BE2C (cell line): ENCODE data around the gene PKD2L1.
A peak's percentile ranks its signal among the peaks of the same experiment; 100 is the strongest.

Experiments
- DNase-seq: peaks from one replicate; pipeline ENCODE4 v3.0.0-alpha.2; 2020
- H3K27me3 ChIP-seq: fragments of 250-450 bp; sonication (Bioruptor Pico); 2 replicates; pipeline ENCODE4 v1.5.1; 2020; ENCODE audit warnings: mild to moderate bottlenecking
- H3K36me3 ChIP-seq: fragments of 250-450 bp; sonication (Bioruptor Pico); 2 replicates; pipeline ENCODE4 v1.5.1; 2020; ENCODE audit warnings: mild to moderate bottlenecking
- H3K4me1 ChIP-seq: fragments of 250-450 bp; sonication (Bioruptor Pico); 2 replicates; pipeline ENCODE4 v1.5.1; 2020
- H3K4me3 ChIP-seq: 2 replicates; pipeline ENCODE4 v1.5.1; 2011; ENCODE audit warnings: low read depth, low read length
- H3K9me3 ChIP-seq: fragments of 250-450 bp; sonication (Bioruptor Pico); 2 replicates; pipeline ENCODE4 v1.5.1; 2020
- TF ChIP-seq, protein P1 (sequence below): IDR thresholded peaks from 2 replicates; pipeline ENCODE4 v1.5.1; 2012; ENCODE audit warnings: mild to moderate bottlenecking, low read depth, low read length

The PKD2L1 gene

DNA sequence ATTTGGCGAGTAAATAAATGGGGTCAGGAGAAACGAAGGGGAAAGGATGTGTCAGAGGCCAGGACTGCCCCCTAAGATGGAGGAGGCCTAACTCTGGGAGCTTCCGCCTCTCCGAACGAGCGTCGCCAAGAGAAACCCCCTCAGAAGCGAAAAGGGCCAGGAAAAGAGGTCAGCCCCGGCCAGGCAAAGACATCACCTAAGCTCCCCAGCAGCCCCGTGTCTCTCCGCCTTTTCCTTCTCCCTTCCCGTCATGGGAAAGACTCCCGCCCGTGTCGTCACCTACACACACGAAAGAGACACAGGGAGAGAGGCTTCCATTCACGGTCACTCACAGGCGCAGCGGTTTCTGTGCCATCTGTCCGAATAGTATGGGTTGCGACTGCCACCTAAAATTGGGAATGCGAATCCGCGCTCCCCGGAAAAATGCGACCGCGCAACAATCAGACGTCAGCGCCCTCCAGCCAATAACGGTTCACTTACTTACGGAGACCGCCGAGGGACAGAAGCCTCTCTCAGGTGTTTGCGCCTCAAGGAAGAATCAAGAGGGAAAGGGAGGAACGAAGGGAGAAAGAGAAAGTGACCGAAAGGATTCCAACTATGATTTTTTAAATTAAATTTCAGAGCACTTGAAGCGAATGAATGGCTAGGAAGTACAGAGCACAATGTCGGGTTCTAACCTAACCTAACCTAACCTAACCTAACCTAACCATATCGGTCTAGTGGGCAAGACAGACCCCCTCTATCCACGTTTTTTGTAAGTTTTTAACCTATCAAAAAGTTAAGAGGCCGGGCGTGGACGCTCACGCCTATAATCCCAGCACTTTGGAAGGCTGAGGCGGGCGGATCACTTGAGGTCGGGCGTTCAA lies 62.6 kb downstream of the PKD2L1 start, which contains the start of gene CWF19L1:
CWF19L1 (minus strand) TSS at position 400 of the 866 bp plus-strand sequence; CDS start at position 355, 45 bp downstream.
- TF ChIP-seq, protein P1, sequence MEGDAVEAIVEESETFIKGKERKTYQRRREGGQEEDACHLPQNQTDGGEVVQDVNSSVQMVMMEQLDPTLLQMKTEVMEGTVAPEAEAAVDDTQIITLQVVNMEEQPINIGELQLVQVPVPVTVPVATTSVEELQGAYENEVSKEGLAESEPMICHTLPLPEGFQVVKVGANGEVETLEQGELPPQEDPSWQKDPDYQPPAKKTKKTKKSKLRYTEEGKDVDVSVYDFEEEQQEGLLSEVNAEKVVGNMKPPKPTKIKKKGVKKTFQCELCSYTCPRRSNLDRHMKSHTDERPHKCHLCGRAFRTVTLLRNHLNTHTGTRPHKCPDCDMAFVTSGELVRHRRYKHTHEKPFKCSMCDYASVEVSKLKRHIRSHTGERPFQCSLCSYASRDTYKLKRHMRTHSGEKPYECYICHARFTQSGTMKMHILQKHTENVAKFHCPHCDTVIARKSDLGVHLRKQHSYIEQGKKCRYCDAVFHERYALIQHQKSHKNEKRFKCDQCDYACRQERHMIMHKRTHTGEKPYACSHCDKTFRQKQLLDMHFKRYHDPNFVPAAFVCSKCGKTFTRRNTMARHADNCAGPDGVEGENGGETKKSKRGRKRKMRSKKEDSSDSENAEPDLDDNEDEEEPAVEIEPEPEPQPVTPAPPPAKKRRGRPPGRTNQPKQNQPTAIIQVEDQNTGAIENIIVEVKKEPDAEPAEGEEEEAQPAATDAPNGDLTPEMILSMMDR: no peak
- Histone ChIP-seq H3K4me1 (no peaks in the 10 kb centered on the region), H3K36me3 (no peaks in the 10 kb centered on the region), H3K4me3 (peak within 1 kb of the TSS; percentile 96), H3K9me3 (no peaks in the 10 kb centered on the region), H3K27me3 (no peaks in the 10 kb centered on the region)
- peak; percentile 76 for DNase-seq

DNA sequence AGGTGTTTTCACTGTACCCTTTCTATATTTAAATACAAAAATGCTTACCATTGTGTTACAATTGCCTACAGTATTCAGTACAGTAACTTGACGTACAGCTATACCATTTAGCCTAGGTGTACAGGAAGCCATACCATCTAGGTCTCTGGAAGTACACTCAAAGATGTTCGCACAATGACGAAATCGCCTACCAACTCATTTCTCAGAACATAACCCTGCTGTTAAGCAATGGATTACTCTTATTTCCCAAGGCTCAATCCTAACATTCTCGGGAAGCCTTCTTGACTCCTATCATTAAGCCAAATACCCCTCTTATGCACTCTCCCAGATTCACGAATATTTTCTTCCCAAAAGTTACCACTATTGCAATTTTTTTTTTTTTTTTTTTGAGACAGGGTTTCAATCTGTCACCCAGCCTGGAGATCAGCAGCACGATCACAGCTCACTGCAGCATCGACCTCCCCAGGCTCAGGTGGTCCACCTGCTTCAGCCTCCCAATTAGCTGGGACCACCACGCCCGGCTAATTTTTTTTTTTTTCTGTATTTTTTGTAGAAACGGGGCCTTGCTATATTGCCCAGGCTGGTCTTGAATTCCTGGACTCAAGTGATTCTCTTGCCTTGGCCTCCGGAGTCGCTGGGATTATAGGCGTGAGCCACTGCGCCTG lies 64.1 kb downstream of the PKD2L1 start:
- Histone ChIP-seq H3K27me3 (no peaks in the 10 kb centered on the region), H3K9me3 (no peaks in the 10 kb centered on the region), H3K4me1 (no peaks in the 10 kb centered on the region), H3K4me3 (0 out of 2 replicates have a peak overlapping the region, but pooled peaks have one; percentile 96), H3K36me3 (no peaks in the 10 kb centered on the region)
- TF ChIP-seq, protein P1: no peak
- DNase-seq: no peak

DNA sequence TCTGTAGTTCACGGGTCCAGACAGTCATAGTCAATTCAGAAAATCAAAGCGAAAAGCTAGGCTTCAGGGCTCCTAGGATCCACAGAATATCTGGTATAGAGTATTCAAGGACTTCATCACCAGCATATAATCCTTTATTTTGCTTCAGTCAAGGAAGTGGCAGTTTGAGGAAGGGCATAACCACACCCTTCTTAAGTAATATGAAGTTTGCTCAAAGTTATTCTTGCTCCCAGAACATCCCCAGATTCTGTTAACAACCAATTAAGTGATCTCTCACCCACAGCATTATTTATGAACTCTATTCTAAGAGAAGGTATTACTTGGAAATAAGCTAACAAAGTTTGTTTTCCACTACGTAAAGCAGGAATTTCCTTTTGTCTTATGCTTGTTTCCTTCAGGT lies 75.8 kb downstream of the PKD2L1 start:
- Histone ChIP-seq H3K4me1 (no peaks in the 10 kb centered on the region), H3K36me3 (peaks cover 14% of the 10 kb centered on the region), H3K27me3 (no peaks in the 10 kb centered on the region), H3K4me3 (no peak overlapping the region), H3K9me3 (no peaks in the 10 kb centered on the region)
- TF ChIP-seq, protein P1: no peak
- no peak for DNase-seq

DNA sequence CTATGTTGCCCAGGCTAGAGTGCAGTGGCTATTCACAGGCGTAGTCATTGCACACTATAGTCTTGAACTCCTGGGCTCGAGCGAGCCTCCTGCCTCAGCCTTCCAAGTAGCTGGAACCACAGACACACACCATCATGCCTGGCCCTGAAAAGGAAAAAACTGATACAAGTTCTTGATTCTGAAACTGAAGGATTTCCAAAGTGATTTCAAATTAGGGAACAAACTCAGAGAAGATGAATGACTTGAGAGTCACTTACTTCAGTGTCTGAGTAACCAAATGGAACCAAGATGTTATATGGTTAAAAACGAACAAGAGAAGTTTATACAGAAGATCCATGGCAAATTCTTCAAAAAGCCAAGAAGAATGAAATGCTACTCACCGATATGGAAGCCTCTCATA lies 77.0 kb downstream of the PKD2L1 start:
- no peak for DNase-seq
- Histone ChIP-seq H3K4me1 (no peaks in the 10 kb centered on the region), H3K9me3 (no peaks in the 10 kb centered on the region), H3K4me3 (no peak overlapping the region), H3K27me3 (no peaks in the 10 kb centered on the region), H3K36me3 (peaks cover 14% of the 10 kb centered on the region)
- TF ChIP-seq, protein P1: no peak

DNA sequence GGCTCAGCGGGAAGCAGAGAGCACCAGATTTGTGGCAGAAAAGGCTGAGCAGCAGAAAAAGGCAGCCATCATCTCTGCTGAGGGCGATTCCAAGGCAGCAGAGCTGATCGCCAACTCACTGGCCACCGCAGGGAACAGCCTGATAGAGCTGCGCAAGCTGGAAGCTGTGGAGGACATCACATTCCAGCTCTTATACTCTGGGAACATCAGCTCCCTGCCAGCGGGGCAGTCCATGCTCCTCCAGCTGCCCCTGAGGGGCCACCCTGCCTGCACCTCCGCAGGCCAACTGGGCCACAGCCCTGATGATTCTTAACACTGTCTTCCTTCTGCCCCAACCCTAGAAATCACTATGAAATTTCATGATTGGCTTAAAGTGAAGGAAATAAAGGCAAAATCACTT lies 81.2 kb downstream of the PKD2L1 start:
- TF ChIP-seq, protein P1: no peak
- Histone ChIP-seq H3K27me3 (no peaks in the 10 kb centered on the region), H3K4me1 (no peaks in the 10 kb centered on the region), H3K9me3 (no peaks in the 10 kb centered on the region), H3K36me3 (peaks cover 9% of the 10 kb centered on the region), H3K4me3 (no peak overlapping the region)
- DNase-seq: no peak
